ENCODE data around the gene VPS72. TPM values are rescaled to one million over a fixed set of nuclear protein-coding genes. Genes with fewer than 3 reads are reported as not detected.

The VPS72 gene
- total RNA-seq, 1 experiment from 2014 or later = 68.9 TPM

DNA sequence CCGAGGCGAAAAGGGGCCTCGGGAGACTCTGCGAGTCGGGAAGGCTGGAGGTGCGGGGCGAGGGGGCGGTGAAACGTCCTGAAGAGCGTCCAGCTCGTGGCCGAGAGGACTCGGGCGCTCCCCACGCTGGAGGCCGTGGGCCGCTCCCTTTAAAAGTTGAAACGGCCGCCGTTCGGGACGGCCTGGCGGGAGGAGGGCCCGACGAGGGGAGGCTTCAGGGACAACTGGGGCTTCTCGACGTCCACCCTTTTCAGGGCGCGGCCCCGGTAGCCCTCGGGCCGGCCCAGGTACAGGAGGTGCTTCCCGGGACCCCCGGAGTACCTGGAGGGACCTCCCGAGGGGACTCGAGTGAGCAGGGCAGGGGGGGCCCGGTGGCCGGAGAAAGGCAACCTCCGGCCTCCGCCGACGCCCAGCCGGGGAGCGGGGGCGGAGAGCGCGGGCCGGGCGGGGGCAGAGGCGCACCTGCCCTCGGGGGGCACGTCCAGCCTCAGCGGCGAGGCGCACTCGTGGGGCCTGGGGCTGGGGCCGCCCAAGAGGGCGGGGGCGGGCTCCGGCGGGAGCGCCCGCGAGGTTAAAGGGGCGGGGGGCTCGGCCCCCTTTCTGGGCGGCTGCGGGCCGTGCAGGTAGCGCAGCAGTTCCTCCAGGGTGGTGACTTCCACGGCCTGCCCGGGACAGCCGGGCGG is 57.5 kb downstream of the VPS72 start (continued):
- no peak for TF ChIP-seq POLR2AphosphoS5 (IDR thresholded peaks at IDR 0.05; ENCODE audit: low read depth, low read length)
- TF ChIP-seq FOSL1 (IDR thresholded peaks at IDR 0.05; ENCODE audit: low read depth) = no peak
- no peak for TF ChIP-seq TCF7L2 (IDR thresholded peaks at IDR 0.05; ENCODE audit: borderline replicate concordance, extremely low read depth, insufficient read depth, insufficient read length)
- no peak for TF ChIP-seq EGR1 (IDR thresholded peaks at IDR 0.05; ENCODE audit: low read depth)
- no peak for TF ChIP-seq CEBPB (IDR thresholded peaks at IDR 0.05; ENCODE audit: low read depth)

DNA sequence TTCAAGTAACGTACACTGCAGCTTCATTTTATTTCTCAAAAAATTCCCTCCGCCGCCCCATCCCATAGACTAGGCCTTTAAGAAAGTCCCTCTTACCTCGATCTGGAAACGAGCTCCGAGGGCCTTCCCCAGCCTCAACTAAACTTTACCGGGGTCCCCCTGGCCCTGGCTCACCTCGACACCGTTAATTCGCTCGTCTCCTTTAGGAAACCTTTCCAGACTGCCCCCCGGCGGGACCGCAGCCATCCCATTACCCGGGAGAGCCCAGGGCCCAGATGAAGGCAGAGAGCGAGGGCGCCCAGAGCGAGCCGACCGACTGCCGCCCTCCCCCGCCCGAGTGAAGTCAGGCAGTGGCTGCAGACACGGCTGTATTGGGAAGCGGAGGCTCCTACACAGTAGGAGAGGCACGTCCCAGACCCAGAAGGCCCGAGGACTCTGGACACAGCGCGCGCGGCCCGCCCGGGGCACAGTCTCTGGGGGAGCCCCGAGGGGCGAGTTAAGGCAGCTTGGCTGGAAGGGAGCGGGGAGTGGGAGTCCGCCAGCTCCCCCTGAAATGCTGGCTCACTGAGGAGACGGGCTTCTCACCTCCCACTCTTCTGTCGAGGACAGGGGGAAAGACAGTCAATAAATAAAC is 58.2 kb downstream of the VPS72 start:
- ATAC-seq (no peak), DNase-seq (ENCODE audit: low read depth, low spot score) (no peak)
- H3K9me3 ChIP-seq (ENCODE audit: control insufficient read depth in 1 of 2, insufficient read depth in 1 of 2, low read depth in 1 of 2, low read length in 2 of 2) = no peaks in the 10 kb centered on the region
- H3K9ac ChIP-seq (ENCODE audit: low read length) = no peak overlapping the region
- H4K20me1 ChIP-seq (ENCODE audit: insufficient read depth) = no peaks in the 10 kb centered on the region
- no peak overlapping the region for H3K27ac ChIP-seq (ENCODE audit: low read depth, low read length)
- no peak overlapping the region for H3K4me3 ChIP-seq (replicated peaks in 1 of 2; ENCODE audit: low read depth in 1 of 2, low read length in 2 of 2)
- no peaks in the 10 kb centered on the region for H3K4me1 ChIP-seq (ENCODE audit: control insufficient read depth in 1 of 2, insufficient read depth in 2 of 2, low read length in 2 of 2)
- TF ChIP-seq ELF1 (IDR thresholded peaks at IDR 0.05; ENCODE audit: borderline replicate concordance, low read depth) (no peak), EZH2 (IDR thresholded peaks at IDR 0.05) (no peak), EGR1 (IDR thresholded peaks at IDR 0.05; ENCODE audit: low read depth) (no peak), RAD21 (IDR thresholded peaks at IDR 0.05; ENCODE audit: low read depth) (no peak)
- TF ChIP-seq, protein P1, sequence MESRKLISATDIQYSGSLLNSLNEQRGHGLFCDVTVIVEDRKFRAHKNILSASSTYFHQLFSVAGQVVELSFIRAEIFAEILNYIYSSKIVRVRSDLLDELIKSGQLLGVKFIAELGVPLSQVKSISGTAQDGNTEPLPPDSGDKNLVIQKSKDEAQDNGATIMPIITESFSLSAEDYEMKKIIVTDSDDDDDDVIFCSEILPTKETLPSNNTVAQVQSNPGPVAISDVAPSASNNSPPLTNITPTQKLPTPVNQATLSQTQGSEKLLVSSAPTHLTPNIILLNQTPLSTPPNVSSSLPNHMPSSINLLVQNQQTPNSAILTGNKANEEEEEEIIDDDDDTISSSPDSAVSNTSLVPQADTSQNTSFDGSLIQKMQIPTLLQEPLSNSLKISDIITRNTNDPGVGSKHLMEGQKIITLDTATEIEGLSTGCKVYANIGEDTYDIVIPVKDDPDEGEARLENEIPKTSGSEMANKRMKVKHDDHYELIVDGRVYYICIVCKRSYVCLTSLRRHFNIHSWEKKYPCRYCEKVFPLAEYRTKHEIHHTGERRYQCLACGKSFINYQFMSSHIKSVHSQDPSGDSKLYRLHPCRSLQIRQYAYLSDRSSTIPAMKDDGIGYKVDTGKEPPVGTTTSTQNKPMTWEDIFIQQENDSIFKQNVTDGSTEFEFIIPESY (IDR thresholded peaks at IDR 0.05; ENCODE audit: extremely low read depth, insufficient replicate concordance, low read length) = no peak
- no peaks in the 10 kb centered on the region for H3K36me3 ChIP-seq (ENCODE audit: control insufficient read depth in 1 of 2, insufficient read depth in 2 of 2, low read length in 2 of 2)
- no peaks in the 10 kb centered on the region for H3K79me2 ChIP-seq (ENCODE audit: insufficient read depth, low read length)
- POLR2A ChIA-PET = no interaction called here
- H3K27me3 ChIP-seq (ENCODE audit: insufficient read depth, low read length) = no peaks in the 10 kb centered on the region
- no peaks in the 10 kb centered on the region for H3K9me2 ChIP-seq (ENCODE audit: insufficient read depth)
- no TSS peak for BruUV-seq (replicated peaks)
- RAD21 ChIA-PET (ENCODE audit: low non-redundant PET in 1 of 2, low total read pairs in 2 of 2, uncharacterized antibody in 2 of 2, unreplicated experiment in 2 of 2) = no interaction called here
- intact Hi-C loops (cut with micrococcal nuclease) = no loop called here
- no peak overlapping the region for H2AFZ ChIP-seq (ENCODE audit: low read depth, low read length, poor library complexity, severe bottlenecking)
- no peak overlapping the region for H3K4me2 ChIP-seq (ENCODE audit: low read length)
- CTCF ChIA-PET = no interaction called here

All from HCT116 (cell line).